ENCODE measurements around the gene SLC44A3.

The SLC44A3 gene

DNA sequence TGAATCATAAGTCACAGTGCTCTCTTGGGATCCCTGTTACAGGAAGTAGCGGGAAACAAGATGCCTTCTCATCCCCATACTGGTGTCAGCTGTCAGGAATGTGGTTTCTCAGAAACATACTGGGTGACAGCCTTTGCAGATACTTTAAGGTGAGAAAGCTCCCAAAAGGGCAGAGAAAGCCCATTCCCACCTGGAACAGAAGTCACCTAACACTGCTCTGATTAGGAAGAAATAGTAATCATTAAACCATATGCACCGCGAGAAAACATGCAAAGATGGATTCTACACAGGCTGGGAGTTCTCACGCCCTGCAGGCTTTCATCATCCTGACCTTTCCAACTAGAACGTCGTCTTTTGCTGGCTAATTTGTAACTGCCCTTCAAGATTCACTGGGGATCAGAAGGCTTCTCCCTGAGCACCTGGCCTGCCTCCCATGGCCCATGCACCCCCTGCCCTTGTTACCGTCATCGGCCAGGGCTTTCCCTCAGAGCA, 46.2 kb upstream of the SLC44A3 start:
- TF ChIP-seq EP300 (IDR thresholded peaks at IDR 0.05; ENCODE audit: borderline replicate concordance), result no peak
- TF ChIP-seq YY1 (IDR thresholded peaks at IDR 0.05; ENCODE audit: low read depth), result no peak
- TF ChIP-seq TAF1 (IDR thresholded peaks at IDR 0.05; ENCODE audit: low read depth), result no peak
- TF ChIP-seq TEAD4 (IDR thresholded peaks at IDR 0.05), result no peak
- TF ChIP-seq, protein P1, sequence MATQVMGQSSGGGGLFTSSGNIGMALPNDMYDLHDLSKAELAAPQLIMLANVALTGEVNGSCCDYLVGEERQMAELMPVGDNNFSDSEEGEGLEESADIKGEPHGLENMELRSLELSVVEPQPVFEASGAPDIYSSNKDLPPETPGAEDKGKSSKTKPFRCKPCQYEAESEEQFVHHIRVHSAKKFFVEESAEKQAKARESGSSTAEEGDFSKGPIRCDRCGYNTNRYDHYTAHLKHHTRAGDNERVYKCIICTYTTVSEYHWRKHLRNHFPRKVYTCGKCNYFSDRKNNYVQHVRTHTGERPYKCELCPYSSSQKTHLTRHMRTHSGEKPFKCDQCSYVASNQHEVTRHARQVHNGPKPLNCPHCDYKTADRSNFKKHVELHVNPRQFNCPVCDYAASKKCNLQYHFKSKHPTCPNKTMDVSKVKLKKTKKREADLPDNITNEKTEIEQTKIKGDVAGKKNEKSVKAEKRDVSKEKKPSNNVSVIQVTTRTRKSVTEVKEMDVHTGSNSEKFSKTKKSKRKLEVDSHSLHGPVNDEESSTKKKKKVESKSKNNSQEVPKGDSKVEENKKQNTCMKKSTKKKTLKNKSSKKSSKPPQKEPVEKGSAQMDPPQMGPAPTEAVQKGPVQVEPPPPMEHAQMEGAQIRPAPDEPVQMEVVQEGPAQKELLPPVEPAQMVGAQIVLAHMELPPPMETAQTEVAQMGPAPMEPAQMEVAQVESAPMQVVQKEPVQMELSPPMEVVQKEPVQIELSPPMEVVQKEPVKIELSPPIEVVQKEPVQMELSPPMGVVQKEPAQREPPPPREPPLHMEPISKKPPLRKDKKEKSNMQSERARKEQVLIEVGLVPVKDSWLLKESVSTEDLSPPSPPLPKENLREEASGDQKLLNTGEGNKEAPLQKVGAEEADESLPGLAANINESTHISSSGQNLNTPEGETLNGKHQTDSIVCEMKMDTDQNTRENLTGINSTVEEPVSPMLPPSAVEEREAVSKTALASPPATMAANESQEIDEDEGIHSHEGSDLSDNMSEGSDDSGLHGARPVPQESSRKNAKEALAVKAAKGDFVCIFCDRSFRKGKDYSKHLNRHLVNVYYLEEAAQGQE (IDR thresholded peaks at IDR 0.05; ENCODE audit: low read depth), result no peak
- TF ChIP-seq CREB1 (IDR thresholded peaks at IDR 0.05; ENCODE audit: low read depth), result no peak
- TF ChIP-seq TCF12 (IDR thresholded peaks at IDR 0.05; ENCODE audit: low read depth), result no peak
- no peak for TF ChIP-seq FOXM1 (IDR thresholded peaks at IDR 0.05; ENCODE audit: borderline replicate concordance, low read depth)
- no peak for TF ChIP-seq ZBTB7A (IDR thresholded peaks at IDR 0.05; ENCODE audit: low read depth)
- no peak for TF ChIP-seq EGR1 (IDR thresholded peaks at IDR 0.05)
- no peak for TF ChIP-seq CEBPB (IDR thresholded peaks at IDR 0.05)
- TF ChIP-seq, protein P2, sequence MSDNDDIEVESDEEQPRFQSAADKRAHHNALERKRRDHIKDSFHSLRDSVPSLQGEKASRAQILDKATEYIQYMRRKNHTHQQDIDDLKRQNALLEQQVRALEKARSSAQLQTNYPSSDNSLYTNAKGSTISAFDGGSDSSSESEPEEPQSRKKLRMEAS (IDR thresholded peaks at IDR 0.05), result no peak
- no peak for TF ChIP-seq NFIC (IDR thresholded peaks at IDR 0.05)
- no peak for TF ChIP-seq RAD21 (IDR thresholded peaks at IDR 0.05; ENCODE audit: low read depth)
- TF ChIP-seq, protein P3, sequence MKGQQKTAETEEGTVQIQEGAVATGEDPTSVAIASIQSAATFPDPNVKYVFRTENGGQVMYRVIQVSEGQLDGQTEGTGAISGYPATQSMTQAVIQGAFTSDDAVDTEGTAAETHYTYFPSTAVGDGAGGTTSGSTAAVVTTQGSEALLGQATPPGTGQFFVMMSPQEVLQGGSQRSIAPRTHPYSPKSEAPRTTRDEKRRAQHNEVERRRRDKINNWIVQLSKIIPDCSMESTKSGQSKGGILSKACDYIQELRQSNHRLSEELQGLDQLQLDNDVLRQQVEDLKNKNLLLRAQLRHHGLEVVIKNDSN (IDR thresholded peaks at IDR 0.05), result no peak

DNA sequence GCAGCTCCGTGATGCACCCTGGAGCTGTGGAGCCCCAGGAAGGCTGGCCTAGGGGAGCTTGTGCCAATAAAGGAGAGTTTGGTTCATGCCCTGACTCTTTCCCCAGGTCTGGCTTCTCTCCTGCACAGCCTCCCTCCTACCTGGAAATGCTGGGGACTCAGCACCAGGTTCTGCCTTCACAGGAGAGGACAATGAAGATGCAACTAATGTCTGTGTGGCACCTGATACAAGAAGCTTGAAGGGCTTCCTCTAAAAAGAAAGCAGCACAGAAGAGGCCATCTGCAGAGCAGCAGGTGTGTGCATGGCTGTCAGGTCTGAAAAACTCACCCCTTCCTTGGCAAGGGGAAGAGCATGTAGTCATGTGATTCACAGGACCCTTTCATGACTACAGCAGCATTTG, 43.7 kb upstream of the SLC44A3 start:
- TF ChIP-seq EP300 (IDR thresholded peaks at IDR 0.05; ENCODE audit: borderline replicate concordance) (no peak), TAF1 (IDR thresholded peaks at IDR 0.05; ENCODE audit: low read depth) (no peak), ZBTB7A (IDR thresholded peaks at IDR 0.05; ENCODE audit: low read depth) (no peak), FOXM1 (IDR thresholded peaks at IDR 0.05; ENCODE audit: borderline replicate concordance, low read depth) (no peak), EGR1 (IDR thresholded peaks at IDR 0.05) (no peak), TEAD4 (IDR thresholded peaks at IDR 0.05) (no peak), CREB1 (IDR thresholded peaks at IDR 0.05; ENCODE audit: low read depth) (no peak), CEBPB (IDR thresholded peaks at IDR 0.05) (no peak), NFIC (IDR thresholded peaks at IDR 0.05) (no peak), RAD21 (IDR thresholded peaks at IDR 0.05; ENCODE audit: low read depth) (no peak), YY1 (IDR thresholded peaks at IDR 0.05; ENCODE audit: low read depth) (no peak), TCF12 (IDR thresholded peaks at IDR 0.05; ENCODE audit: low read depth) (no peak)
- TF ChIP-seq, protein P2 (IDR thresholded peaks at IDR 0.05), result no peak
- TF ChIP-seq, protein P1 (IDR thresholded peaks at IDR 0.05; ENCODE audit: low read depth), result no peak
- TF ChIP-seq, protein P3 (IDR thresholded peaks at IDR 0.05), result no peak

DNA sequence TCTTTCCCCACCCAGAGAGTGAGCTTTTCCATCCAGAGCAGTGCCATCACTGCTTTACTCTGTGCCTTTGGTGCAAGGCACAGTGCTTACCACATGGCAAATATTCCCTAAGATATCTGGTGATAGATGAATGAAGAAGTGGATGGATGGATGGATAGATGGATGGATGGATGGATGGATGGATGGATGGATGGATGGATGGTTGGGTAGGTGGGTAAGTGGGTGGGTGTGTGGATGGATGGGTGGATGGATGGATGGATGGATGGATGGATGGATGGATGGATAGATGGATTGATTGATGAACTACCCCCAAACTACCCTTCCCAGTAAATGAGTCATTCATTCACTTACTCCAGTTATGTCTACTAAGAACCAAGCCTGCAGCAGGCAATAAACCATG, 42.9 kb upstream of the SLC44A3 start:
- TF ChIP-seq, protein P3 (IDR thresholded peaks at IDR 0.05), result no peak
- TF ChIP-seq YY1 (IDR thresholded peaks at IDR 0.05; ENCODE audit: low read depth) (no peak), CEBPB (IDR thresholded peaks at IDR 0.05) (no peak), EGR1 (IDR thresholded peaks at IDR 0.05) (no peak), TEAD4 (IDR thresholded peaks at IDR 0.05) (no peak), TAF1 (IDR thresholded peaks at IDR 0.05; ENCODE audit: low read depth) (no peak), ZBTB7A (IDR thresholded peaks at IDR 0.05; ENCODE audit: low read depth) (no peak), CREB1 (IDR thresholded peaks at IDR 0.05; ENCODE audit: low read depth) (no peak), EP300 (IDR thresholded peaks at IDR 0.05; ENCODE audit: borderline replicate concordance) (no peak), NFIC (IDR thresholded peaks at IDR 0.05) (no peak), RAD21 (IDR thresholded peaks at IDR 0.05; ENCODE audit: low read depth) (no peak), TCF12 (IDR thresholded peaks at IDR 0.05; ENCODE audit: low read depth) (no peak), FOXM1 (IDR thresholded peaks at IDR 0.05; ENCODE audit: borderline replicate concordance, low read depth) (no peak)
- TF ChIP-seq, protein P2 (IDR thresholded peaks at IDR 0.05), result no peak
- TF ChIP-seq, protein P1 (IDR thresholded peaks at IDR 0.05; ENCODE audit: low read depth), result no peak

Measured in Ishikawa (cell line).